ENCODE data around the gene GATAD2B.

GATAD2B gene

DNA sequence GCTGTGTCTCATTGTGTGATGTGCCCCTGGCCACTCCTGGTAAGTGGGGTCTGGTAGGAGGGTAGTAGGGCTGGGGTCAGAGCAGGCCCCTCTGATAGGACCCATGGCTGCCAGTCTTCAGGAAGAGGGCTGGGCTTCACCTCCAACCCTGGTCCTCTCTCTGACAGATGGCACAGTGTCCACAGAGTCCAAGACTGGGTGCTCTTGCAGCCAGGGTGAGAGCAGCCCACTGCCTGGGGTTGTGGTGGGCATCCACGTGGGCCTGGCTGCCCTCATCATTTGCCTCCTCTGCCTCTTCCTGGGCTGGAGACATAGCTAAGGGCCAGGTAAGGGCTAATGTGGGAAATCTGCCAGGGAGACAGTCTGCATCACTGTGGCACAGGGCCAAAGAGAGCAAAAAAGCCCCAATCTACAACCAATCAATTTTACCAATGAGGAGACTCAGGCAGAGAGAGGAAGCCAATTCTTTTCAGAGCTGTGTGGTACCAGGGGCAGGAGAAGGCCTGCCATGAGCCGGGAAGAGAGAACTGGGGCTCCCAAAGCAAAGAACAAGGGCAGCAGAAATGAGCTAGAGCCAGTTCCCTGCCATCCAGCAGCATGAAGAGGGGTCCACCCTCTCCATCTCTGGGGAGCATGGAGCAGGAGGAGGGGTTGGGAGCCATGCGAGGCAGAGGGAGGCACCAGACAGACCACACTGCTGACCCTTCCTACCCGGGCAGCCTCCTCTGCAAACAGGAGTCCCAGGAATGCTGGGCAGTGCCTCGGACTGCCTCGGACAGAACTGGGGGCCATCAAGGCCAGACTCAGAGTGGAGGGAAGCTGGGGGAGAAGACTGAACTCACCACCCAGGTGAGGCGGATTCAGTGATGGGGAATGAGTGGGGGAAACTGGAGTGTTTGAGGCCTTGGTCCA lies 120.7 kb downstream of the GATAD2B start:
- DNase-seq (ENCODE audit: low spot score), result no peak

DNA sequence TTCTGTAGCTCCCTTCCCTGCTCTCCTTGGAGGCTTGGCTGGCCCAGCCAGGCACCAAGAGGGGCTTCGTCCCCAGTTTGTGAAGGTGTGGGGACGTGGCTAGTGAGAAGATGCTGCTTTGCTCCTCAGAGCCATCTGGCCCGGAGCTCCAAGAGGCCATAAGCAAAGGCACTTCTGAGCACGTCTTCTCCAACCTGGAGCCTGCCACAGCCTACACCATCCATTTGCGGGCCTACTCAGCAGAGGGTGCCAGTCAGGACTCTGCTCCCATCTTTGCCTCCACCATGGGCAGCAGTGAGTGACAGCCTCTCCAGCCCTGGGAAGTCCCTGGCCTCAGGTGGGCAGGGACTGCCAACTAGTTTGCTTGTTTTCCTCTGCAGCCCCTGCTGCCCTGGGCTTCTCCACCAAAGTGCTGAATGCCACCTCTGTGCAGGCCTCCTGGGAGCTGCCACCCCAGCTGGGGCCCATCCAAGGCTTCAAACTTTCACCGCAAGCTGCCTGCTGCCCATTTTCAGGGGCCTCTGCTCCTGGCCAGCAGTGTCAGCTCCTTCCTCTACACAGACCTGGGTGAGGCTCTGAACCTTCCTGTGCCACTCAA lies 121.6 kb downstream of the GATAD2B start:
- TF ChIP-seq, protein P1, sequence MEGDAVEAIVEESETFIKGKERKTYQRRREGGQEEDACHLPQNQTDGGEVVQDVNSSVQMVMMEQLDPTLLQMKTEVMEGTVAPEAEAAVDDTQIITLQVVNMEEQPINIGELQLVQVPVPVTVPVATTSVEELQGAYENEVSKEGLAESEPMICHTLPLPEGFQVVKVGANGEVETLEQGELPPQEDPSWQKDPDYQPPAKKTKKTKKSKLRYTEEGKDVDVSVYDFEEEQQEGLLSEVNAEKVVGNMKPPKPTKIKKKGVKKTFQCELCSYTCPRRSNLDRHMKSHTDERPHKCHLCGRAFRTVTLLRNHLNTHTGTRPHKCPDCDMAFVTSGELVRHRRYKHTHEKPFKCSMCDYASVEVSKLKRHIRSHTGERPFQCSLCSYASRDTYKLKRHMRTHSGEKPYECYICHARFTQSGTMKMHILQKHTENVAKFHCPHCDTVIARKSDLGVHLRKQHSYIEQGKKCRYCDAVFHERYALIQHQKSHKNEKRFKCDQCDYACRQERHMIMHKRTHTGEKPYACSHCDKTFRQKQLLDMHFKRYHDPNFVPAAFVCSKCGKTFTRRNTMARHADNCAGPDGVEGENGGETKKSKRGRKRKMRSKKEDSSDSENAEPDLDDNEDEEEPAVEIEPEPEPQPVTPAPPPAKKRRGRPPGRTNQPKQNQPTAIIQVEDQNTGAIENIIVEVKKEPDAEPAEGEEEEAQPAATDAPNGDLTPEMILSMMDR (IDR thresholded peaks at IDR 0.05; ENCODE audit: extremely low read depth, missing control alignments), result no peak
- DNase-seq (ENCODE audit: low spot score), result no peak

More for the DNA sequence above, 120.7 kb downstream of the GATAD2B start:
- TF ChIP-seq, protein P1 (IDR thresholded peaks at IDR 0.05; ENCODE audit: extremely low read depth, missing control alignments), result no peak

DNA sequence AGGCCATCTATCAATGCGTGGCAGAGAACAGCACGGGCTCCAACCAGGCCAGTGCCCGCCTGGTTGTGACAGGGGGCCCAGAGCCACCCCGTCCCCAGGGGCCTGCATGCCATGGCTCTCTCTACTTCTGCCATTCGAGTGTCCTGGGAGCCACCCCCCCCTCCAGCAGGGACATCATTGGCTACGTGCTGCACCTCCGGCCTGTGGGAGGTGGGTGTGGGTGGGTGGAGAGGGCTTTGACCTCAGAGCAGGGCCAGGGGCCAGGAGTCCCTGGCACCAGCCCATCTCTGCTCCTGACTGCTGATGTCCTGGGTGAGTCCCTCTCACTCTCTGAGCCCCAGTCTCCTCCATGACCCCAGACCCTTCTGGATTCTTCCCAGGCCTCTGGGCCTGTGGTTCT lies 122.3 kb downstream of the GATAD2B start:
- TF ChIP-seq, protein P1 (IDR thresholded peaks at IDR 0.05; ENCODE audit: extremely low read depth, missing control alignments), result no peak
- no peak for DNase-seq (ENCODE audit: low spot score)

DNA sequence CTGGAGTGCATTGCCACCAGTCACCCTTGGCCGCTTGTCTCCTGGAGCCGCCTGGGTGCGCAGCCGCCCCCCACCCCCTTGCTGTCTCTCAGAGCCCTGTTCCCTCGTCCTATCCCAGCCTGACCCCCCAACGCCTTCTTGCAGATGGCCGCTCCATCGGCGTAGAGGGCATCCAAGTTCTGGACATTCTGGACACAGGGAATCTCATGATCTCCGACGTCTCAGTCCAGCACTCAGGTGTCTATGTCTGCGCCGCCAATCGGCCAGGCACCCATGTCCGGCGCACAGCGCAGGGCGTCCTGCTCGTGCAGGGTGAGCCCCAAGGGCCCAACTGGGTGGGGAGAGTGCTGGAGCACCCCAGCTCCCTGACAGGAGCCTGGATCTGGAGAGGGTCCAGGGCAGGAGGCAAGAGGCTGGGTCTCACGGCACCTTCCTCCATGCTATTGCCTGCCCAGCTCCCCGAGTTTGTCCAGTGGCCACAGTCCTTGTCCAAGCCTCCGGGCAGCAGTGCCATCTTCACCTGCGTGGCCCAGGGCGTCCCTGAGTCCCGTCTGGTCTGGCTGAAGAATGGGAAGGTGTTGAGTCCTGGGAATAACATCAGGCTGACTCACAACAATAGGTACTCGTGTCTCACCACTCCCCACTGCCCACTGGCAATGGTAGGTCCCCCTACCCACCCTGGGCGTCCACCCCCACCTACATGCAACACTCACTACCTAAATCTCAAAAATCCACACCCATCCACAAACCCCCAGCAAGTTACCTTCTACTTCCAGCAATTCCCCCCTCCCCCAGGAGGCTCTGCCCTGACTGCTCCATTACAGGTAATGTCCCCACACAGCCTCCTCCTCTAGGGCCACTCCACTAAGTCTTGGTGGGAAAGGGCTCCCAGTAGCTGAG lies 123.0 kb downstream of the GATAD2B start:
- DNase-seq (ENCODE audit: low spot score), result no peak
- TF ChIP-seq, protein P1 (IDR thresholded peaks at IDR 0.05; ENCODE audit: extremely low read depth, missing control alignments), result no peak

DNA sequence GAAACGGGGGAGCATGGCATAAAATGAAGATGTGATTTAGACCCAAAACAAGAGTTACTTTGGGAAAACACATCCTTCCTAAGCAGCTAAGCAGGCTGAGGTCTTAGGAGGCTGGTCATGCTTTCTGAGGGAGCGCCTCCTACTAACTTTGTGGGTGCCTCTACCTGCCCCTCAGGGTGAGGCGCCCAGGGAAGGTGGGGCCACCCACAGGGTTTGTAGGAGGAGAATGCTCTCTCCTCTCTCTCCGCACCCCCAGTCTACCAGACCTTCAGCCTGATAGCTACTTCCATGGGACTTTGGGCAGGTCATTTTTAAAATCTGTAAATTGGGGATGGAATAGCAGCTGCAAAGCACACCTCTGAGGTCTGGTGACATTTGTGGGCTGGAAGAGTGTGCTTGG lies 123.8 kb downstream of the GATAD2B start:
- DNase-seq (ENCODE audit: low spot score), result no peak
- TF ChIP-seq, protein P1 (IDR thresholded peaks at IDR 0.05; ENCODE audit: extremely low read depth, missing control alignments), result no peak

DNA sequence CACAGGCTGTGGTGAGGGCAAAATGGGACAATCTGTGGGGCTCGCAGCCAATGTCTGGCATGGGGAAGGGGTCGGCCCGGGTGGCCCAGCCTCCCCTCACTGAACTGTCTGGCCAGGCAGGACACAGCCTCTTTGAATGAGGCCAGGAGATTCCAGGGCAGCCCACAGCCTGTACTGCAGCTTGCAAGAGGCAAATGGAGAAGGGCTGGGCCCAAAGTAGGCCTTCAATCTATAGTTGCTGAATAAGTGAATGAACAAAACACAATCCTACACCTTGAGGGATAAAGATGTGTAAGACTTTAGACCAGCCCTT lies 124.3 kb downstream of the GATAD2B start:
- TF ChIP-seq, protein P1 (IDR thresholded peaks at IDR 0.05; ENCODE audit: extremely low read depth, missing control alignments), result no peak
- no peak for DNase-seq (ENCODE audit: low spot score)
